SK-N-SH (cell line): ENCODE measurements around the gene TRMT44. TPM values are rescaled to one million over a fixed set of nuclear protein-coding genes. Genes with fewer than 3 reads are reported as not detected.

Experiments
- CTCF ChIA-PET: fragments of 300-600, 350-600 bp; formaldehyde crosslinking; extraction: SDS; loops from one replicate; lab custom pipeline; 2021; lab: Yijun Ruan, JAX
- POLR2A ChIA-PET: fragments of 350-600 bp; sonication (Branson Sonifier 250); formaldehyde crosslinking; extraction: SDS; loops from one replicate; lab custom pipeline; 2020; ENCODE audit warnings: antibody characterized with exemption, inconsistent platforms; lab: Yijun Ruan, JAX
- DNase-seq: peaks from one replicate; pipeline ENCODE4 v3.0.0; 2012
- H2AFZ ChIP-seq: fragments of 200-600 bp; sonication (generic); 2 replicates; pipeline ENCODE4 v1.8.1; 2016; ENCODE audit warnings: antibody characterized with exemption, mild to moderate bottlenecking, low read depth
- H3F3A ChIP-seq: fragments of 200-600 bp; sonication (generic); replicated peaks from 2 replicates; pipeline ENCODE3; 2016; ENCODE audit warnings: antibody characterized with exemption, mild to moderate bottlenecking; ENCODE audit not compliant: insufficient read depth
- H3K27ac ChIP-seq, 2 experiments: fragments of 200-500 bp in 1 of 2; fragments of 200-600 bp in 1 of 2; sonication (Bioruptor generic) in 1 of 2; sonication (generic), shearing (Covaris generic) in 1 of 2; 2 replicates each; pipeline versions ENCODE4 v1.5.1 to v1.6.1; 2014 to 2016; ENCODE audit warnings: low read depth in 2 of 2, inconsistent platforms in 1 of 2, low read length in 1 of 2, mild to moderate bottlenecking in 1 of 2, mixed read lengths in 1 of 2
- H3K27me3 ChIP-seq: fragments of 200-600 bp; sonication (generic), shearing (Covaris generic); 2 replicates; pipeline ENCODE4 v1.6.1; 2016; ENCODE audit warnings: mixed run types; ENCODE audit not compliant: insufficient read depth
- H3K36me3 ChIP-seq, 2 experiments: fragments of 200-500 bp in 1 of 2; fragments of 200-600 bp in 1 of 2; sonication (Bioruptor generic) in 1 of 2; sonication (generic) in 1 of 2; replicated peaks in 1 of 2; 2 replicates each; pipeline versions ENCODE3 to v1.5.1; 2014 to 2016; ENCODE audit warnings: low read length in 1 of 2, mild to moderate bottlenecking in 1 of 2; ENCODE audit not compliant: insufficient read depth in 2 of 2, control insufficient read depth in 1 of 2
- H3K4me1 ChIP-seq, 2 experiments: fragments of 200-500 bp in 1 of 2; fragments of 200-600 bp in 1 of 2; sonication (Bioruptor generic) in 1 of 2; sonication (generic), shearing (Covaris generic) in 1 of 2; 2 replicates each; pipeline versions ENCODE4 v1.5.1 to v1.6.1; 2014 to 2016; ENCODE audit warnings: low read depth in 1 of 2, low read length in 1 of 2, mixed run types in 1 of 2; ENCODE audit not compliant: insufficient read depth in 2 of 2, control insufficient read depth in 1 of 2
- H3K4me2 ChIP-seq: fragments of 200-600 bp; sonication (generic), shearing (Covaris generic); 2 replicates; pipeline ENCODE4 v1.6.1; 2017; ENCODE audit warnings: mixed run types
- H3K4me3 ChIP-seq, 2 experiments: fragments of 200-500 bp in 1 of 2; fragments of 200-600 bp in 1 of 2; sonication (Bioruptor generic) in 1 of 2; sonication (generic), shearing (Covaris generic) in 1 of 2; 2 replicates each; pipeline versions ENCODE4 v1.5.1 to v1.8.1; 2014 to 2016; ENCODE audit warnings: low read depth in 2 of 2, inconsistent platforms in 1 of 2, low read length in 1 of 2, mild to moderate bottlenecking in 1 of 2, mixed read lengths in 1 of 2, moderate library complexity in 1 of 2
- H3K79me2 ChIP-seq: fragments of 200-600 bp; sonication (generic); 2 replicates; pipeline ENCODE4 v1.8.1; 2017; ENCODE audit warnings: mild to moderate bottlenecking; ENCODE audit not compliant: insufficient read depth
- H3K9ac ChIP-seq: fragments of 200-600 bp; sonication (generic); 2 replicates; pipeline ENCODE4 v1.6.1; 2017; ENCODE audit warnings: mixed run types
- H3K9me2 ChIP-seq: fragments of 200-600 bp; sonication (generic); 2 replicates; pipeline ENCODE4 v1.6.1; 2017; ENCODE audit warnings: mixed run types
- H3K9me3 ChIP-seq: fragments of 200-600 bp; sonication (generic); 2 replicates; pipeline ENCODE4 v1.6.1; 2017; ENCODE audit warnings: mixed run types, mild to moderate bottlenecking, moderate library complexity
- H4K20me1 ChIP-seq: fragments of 200-600 bp; sonication (generic); 2 replicates; pipeline ENCODE4 v1.6.1; 2017; ENCODE audit warnings: mild to moderate bottlenecking, mixed run types; ENCODE audit not compliant: insufficient read depth
- FOSL2 ChIP-seq: IDR thresholded peaks from 2 replicates; pipeline ENCODE4 v1.4.0; 2012; ENCODE audit warnings: low read depth, mild to moderate bottlenecking, moderate library complexity, borderline replicate concordance
- FOXM1 ChIP-seq: IDR thresholded peaks from 2 replicates; pipeline ENCODE4 v1.4.0; 2012; ENCODE audit warnings: low read depth, mild to moderate bottlenecking
- GATA2 ChIP-seq: sonication (generic); formaldehyde crosslinking; IDR thresholded peaks from 2 replicates; pipeline ENCODE4 v1.5.0; 2020; ENCODE audit warnings: mild to moderate bottlenecking, missing genetic modification reagents
- MEF2A ChIP-seq: IDR thresholded peaks from 2 replicates; pipeline ENCODE4 v1.4.0; 2012; ENCODE audit warnings: low read depth, borderline replicate concordance
- MXI1 ChIP-seq: IDR thresholded peaks from 2 replicates; pipeline ENCODE4 v1.6.1; 2012; ENCODE audit warnings: mild to moderate bottlenecking, low read depth, low read length, improper control_type of control experiment
- NFIC ChIP-seq: IDR thresholded peaks from 2 replicates; pipeline ENCODE4 v1.4.0; 2012; ENCODE audit warnings: borderline replicate concordance
- NRF1 ChIP-seq: IDR thresholded peaks from 2 replicates; pipeline ENCODE4 v1.6.1; 2012; ENCODE audit warnings: low read depth, mild to moderate bottlenecking, low read length
- RAD21 ChIP-seq: IDR thresholded peaks from 2 replicates; pipeline ENCODE4 v1.6.1; 2012; ENCODE audit warnings: mild to moderate bottlenecking, low read length
- RXRA ChIP-seq: IDR thresholded peaks from 2 replicates; pipeline ENCODE4 v1.4.0; 2012; ENCODE audit warnings: low read depth, mild to moderate bottlenecking, borderline replicate concordance
- TAF1 ChIP-seq: IDR thresholded peaks from 2 replicates; pipeline ENCODE4 v1.6.1; 2012; ENCODE audit warnings: low read depth, mild to moderate bottlenecking, low read length, moderate library complexity, borderline replicate concordance
- WGBS: methylation state at CpG from one replicate; pipeline ENCODE4 v1.1.6; 2017; ENCODE audit warnings: low lambda C conversion rate; 5-methylcytosine and 5-hydroxymethylcytosine counted together
- polyA plus RNA-seq, 3 experiments: library from polyadenylated mRNA; depleted of rRNA; stranded (reverse); fragments of >200 nt; gene quantifications; 2 replicates each; pipeline ENCODE4 v1.2.3, GENCODE V29; 2012
- TF ChIP-seq, protein P1 (sequence below): IDR thresholded peaks from 2 replicates; pipeline ENCODE4 v1.6.1; 2012; ENCODE audit warnings: mild to moderate bottlenecking, low read depth, low read length, moderate library complexity
- TF ChIP-seq, protein P2 (sequence below): fragments of 150-350 bp; IDR thresholded peaks from 2 replicates; pipeline ENCODE4 v1.6.1; 2016; ENCODE audit warnings: mild to moderate bottlenecking, low read depth, low read length
- TF ChIP-seq, protein P3 (sequence below): fragments of 150-350 bp; IDR thresholded peaks from 2 replicates; pipeline ENCODE4 v1.6.1; 2017; ENCODE audit warnings: antibody characterized with exemption, low read length, low read depth, borderline replicate concordance
- TF ChIP-seq, protein P4 (sequence below): IDR thresholded peaks from 2 replicates; pipeline ENCODE4; 2012
- TF ChIP-seq, protein P5 (sequence below): IDR thresholded peaks from 2 replicates; pipeline ENCODE4 v1.4.0; 2012; ENCODE audit warnings: low read depth

Gene TRMT44
- polyA plus RNA-seq, 1 of the 3 experiments (the other 2 are of a cell fraction), result 6.0 TPM

DNA sequence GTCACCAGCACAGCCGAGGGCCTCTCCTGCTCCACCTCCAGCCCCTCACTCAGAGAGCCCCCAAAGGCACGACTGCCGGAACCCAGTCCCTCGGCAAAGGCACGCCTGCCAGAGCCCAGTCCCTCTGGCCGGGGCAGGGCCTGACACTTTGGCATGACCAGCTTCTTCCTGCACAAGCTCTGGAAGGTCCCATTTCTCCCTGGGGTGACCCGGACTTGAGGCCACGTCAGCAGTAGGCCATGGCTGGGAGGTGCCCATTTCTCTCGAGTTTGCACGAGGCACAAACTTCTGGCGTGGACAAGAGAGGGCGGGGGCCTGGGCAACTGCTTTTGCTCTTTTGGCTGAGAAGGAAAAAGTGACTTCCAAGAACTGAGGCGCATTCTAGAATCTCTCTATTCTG is 77.4 kb downstream of the TRMT44 start:
- Histone ChIP-seq H3K4me1 (no peaks in the 10 kb centered on the region; a peak in 1 of 4 replicates), H3K9ac (no peak overlapping the region), H3K79me2 (no peaks in the 10 kb centered on the region), H3K4me2 (no peak overlapping the region), H3K27ac (no peak overlapping the region), H3K27me3 (no peaks in the 10 kb centered on the region; the same call in 1 of the 2 replicates), H3K9me2 (no peaks in the 10 kb centered on the region), H3K4me3 (no peak overlapping the region), H3K36me3 (no peaks in the 10 kb centered on the region), H3K9me3 (no peaks in the 10 kb centered on the region), H4K20me1 (no peaks in the 10 kb centered on the region), H2AFZ (no peak overlapping the region), H3F3A (no peaks in the 10 kb centered on the region)
- WGBS, result 44% methylated on average over 7 of the region's 13 CpGs
- TF ChIP-seq, protein P1, sequence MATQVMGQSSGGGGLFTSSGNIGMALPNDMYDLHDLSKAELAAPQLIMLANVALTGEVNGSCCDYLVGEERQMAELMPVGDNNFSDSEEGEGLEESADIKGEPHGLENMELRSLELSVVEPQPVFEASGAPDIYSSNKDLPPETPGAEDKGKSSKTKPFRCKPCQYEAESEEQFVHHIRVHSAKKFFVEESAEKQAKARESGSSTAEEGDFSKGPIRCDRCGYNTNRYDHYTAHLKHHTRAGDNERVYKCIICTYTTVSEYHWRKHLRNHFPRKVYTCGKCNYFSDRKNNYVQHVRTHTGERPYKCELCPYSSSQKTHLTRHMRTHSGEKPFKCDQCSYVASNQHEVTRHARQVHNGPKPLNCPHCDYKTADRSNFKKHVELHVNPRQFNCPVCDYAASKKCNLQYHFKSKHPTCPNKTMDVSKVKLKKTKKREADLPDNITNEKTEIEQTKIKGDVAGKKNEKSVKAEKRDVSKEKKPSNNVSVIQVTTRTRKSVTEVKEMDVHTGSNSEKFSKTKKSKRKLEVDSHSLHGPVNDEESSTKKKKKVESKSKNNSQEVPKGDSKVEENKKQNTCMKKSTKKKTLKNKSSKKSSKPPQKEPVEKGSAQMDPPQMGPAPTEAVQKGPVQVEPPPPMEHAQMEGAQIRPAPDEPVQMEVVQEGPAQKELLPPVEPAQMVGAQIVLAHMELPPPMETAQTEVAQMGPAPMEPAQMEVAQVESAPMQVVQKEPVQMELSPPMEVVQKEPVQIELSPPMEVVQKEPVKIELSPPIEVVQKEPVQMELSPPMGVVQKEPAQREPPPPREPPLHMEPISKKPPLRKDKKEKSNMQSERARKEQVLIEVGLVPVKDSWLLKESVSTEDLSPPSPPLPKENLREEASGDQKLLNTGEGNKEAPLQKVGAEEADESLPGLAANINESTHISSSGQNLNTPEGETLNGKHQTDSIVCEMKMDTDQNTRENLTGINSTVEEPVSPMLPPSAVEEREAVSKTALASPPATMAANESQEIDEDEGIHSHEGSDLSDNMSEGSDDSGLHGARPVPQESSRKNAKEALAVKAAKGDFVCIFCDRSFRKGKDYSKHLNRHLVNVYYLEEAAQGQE, result no peak
- TF ChIP-seq TAF1, result no peak
- no peak for TF ChIP-seq NRF1
- TF ChIP-seq MXI1, result no peak
- TF ChIP-seq, protein P2, sequence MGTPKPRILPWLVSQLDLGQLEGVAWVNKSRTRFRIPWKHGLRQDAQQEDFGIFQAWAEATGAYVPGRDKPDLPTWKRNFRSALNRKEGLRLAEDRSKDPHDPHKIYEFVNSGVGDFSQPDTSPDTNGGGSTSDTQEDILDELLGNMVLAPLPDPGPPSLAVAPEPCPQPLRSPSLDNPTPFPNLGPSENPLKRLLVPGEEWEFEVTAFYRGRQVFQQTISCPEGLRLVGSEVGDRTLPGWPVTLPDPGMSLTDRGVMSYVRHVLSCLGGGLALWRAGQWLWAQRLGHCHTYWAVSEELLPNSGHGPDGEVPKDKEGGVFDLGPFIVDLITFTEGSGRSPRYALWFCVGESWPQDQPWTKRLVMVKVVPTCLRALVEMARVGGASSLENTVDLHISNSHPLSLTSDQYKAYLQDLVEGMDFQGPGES, result no peak
- TF ChIP-seq RXRA, result no peak
- TF ChIP-seq, protein P3, sequence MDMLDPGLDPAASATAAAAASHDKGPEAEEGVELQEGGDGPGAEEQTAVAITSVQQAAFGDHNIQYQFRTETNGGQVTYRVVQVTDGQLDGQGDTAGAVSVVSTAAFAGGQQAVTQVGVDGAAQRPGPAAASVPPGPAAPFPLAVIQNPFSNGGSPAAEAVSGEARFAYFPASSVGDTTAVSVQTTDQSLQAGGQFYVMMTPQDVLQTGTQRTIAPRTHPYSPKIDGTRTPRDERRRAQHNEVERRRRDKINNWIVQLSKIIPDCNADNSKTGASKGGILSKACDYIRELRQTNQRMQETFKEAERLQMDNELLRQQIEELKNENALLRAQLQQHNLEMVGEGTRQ, result no peak
- TF ChIP-seq NFIC, result no peak
- no peak for TF ChIP-seq MEF2A
- TF ChIP-seq GATA2, result no peak
- TF ChIP-seq, protein P4, sequence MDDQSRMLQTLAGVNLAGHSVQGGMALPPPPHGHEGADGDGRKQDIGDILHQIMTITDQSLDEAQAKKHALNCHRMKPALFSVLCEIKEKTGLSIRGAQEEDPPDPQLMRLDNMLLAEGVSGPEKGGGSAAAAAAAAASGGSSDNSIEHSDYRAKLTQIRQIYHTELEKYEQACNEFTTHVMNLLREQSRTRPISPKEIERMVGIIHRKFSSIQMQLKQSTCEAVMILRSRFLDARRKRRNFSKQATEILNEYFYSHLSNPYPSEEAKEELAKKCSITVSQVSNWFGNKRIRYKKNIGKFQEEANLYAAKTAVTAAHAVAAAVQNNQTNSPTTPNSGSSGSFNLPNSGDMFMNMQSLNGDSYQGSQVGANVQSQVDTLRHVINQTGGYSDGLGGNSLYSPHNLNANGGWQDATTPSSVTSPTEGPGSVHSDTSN, result no peak
- no peak for TF ChIP-seq FOSL2
- no peak for TF ChIP-seq FOXM1
- TF ChIP-seq, protein P5, sequence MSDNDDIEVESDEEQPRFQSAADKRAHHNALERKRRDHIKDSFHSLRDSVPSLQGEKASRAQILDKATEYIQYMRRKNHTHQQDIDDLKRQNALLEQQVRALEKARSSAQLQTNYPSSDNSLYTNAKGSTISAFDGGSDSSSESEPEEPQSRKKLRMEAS, result no peak
- TF ChIP-seq RAD21, result no peak
- ChIA-PET POLR2A (no interaction called here), CTCF (no interaction called here)
- no peak for DNase-seq
